Daoy (cell line): ENCODE results near the gene EPS15. TPM values are rescaled to one million over a fixed set of nuclear protein-coding genes. Genes with fewer than 3 reads are reported as not detected.
A peak's percentile ranks its signal among the peaks of the same experiment; 100 is the strongest.
"Not testable (repeated sequence)": the region's sequence is repeated elsewhere in the genome, so short reads cannot be mapped to it uniquely, and the experiment has no call there.

Experiments
- DNase-seq: peaks from one replicate; pipeline ENCODE4 v3.0.0-alpha.2; 2015; ENCODE audit warnings: low read depth
- total RNA-seq: library from RNA; depleted of rRNA; stranded (reverse); fragments of >200 nt; shearing (Covaris generic); gene quantifications from 2 replicates; pipeline ENCODE4 v1.2.3, GENCODE V29; 2014

EPS15 gene
- total RNA-seq, 1 experiment from 2014 or later, result 33.4 TPM

DNA sequence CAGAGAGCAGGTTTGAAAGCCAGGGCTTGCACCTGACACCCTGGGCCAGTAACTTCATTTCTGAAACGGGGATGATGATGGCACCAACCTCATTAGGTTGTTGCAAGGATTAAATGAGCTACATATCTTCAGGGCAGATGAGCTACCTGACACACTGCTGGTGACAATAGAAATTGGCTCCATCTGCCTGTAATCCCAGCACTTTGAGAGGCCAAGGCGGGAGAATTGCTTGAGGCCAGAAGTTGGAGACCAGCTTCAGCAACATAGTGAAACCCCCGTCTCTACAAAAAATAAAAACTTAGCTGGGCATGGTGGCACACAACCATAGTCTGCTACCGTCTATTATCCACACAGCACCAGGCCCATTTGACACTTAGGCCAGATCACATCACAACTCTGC is 182.4 kb downstream of the EPS15 start:
- no peak for DNase-seq

GRCh38 chr1:51336004-51336403 is 183.1 kb downstream of the EPS15 start:
- DNase-seq, result no peak

DNA sequence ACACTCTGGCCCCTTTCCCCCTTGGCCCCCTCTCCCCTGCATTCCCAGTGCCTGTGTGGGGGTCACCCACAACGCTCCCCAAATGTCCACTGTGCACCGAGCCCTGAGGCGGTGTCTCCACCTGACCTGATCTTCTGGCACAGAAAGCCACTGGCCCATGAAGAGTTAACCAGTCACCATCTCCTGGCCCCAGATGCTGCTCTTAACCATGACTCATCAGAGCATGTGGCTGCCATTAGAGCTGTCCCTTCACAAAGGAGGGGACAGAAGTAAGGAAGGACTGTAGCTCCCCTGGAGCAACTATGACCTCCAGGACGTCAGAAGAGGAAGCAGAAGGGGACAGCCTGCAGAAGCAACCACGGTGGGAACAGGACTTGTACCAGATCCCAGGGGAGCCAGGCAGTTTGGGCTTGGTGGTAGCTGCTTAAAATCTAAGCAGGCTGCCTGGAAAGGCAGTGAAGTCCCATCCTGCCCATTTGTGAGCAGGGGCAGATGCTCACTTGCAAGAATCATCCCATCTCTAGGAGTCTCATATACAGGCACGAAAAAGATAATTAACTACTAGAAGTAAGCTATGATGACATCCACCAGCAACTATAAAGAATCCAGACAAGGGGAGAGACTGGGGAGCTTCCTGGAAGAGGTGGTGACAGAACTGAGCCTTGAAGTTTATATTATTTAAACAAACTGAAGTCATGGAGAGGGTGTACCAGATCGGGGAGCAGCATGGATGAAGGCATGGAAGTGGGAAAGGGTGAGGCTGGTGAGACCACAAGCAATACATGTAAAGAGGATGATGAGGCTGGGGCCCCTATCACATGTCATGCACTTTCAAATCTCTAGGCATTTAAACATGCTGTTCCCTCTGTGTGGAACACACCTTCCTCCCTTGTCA is 187.6 kb downstream of the EPS15 start:
- peak; percentile 57 for DNase-seq

- DNase-seq, result no peak
These were observed 188.5 kb downstream of the EPS15 start, which contains the start of gene TTC39A for GRCh38 chr1:51330331-51331201. Gene TTC39A (minus strand): TSS chr1:51330562. CDS start chr1:51330477, 85 bp downstream.

GRCh38 chr1:51329443-51330325 is 189.4 kb downstream of the EPS15 start:
- no peak for DNase-seq

GRCh38 chr1:51328926-51329325 is 190.1 kb downstream of the EPS15 start:
- no peak for DNase-seq

GRCh38 chr1:51328279-51328678 is 190.8 kb downstream of the EPS15 start:
- DNase-seq, result no peak

GRCh38 chr1:51327386-51327785 is 191.7 kb downstream of the EPS15 start:
- no peak for DNase-seq

GRCh38 chr1:51326839-51327238 is 192.2 kb downstream of the EPS15 start:
- DNase-seq, result no peak

GRCh38 chr1:51325878-51326755 is 192.9 kb downstream of the EPS15 start:
- DNase-seq, result no peak

DNA sequence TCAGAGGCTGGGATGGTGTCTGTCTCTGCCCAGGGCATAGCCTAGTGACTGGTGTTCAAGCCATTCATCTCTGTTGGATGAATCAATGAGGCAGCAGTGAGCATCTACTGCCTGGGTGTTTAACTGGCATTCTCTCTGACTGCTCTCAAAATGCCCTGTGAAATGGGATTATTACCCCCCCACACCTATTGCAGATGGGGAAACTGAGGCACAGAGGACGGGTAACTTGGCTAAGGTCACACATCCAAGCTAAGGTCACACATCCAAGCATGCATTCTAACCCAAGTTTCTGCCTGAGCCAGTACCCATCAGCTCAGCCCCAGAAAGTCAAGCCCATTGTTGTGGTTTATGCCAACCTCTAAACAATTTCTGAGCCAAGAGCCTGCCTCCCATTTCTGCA is 193.7 kb downstream of the EPS15 start:
- no peak for DNase-seq

- DNase-seq, result not testable (repeated sequence)
These were observed 194.1 kb downstream of the EPS15 start for GRCh38 chr1:51325011-51325385.

DNA sequence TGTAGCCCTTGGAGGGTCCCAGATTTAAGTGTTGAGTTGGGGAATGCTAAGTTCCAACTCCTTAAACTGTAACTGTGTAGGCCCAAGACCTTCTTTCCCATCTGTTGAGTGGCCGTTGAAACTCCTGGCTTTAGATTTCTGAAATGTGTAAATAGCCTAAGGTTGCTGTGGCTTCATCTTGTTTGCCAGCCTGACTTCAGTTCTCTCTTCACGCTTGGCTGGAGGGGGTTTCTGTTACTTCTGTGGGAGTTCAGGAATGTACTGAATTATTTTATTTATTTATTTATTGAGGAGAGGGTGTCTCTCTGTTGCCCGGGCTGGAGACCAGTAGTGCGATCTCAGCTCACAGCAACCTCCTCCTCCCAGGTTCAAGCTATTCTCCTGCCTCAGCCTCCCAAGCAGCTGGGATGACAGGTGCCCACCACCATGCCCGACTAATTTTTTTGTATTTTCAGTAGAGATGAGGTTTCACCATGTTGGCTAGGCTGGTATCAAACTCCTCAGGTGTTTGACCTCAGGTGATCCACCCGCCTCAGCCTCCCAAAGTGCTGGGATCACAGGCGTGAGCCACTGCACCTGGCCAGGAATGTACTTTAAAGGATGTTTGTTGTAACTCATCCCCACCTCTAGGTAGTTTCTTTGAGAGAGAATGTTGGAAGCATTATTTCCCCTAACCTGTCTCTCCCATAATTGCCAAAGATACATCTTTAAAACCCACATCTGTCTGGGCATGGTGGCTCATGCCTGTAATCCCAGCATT is 194.6 kb downstream of the EPS15 start:
- no peak for DNase-seq

DNA sequence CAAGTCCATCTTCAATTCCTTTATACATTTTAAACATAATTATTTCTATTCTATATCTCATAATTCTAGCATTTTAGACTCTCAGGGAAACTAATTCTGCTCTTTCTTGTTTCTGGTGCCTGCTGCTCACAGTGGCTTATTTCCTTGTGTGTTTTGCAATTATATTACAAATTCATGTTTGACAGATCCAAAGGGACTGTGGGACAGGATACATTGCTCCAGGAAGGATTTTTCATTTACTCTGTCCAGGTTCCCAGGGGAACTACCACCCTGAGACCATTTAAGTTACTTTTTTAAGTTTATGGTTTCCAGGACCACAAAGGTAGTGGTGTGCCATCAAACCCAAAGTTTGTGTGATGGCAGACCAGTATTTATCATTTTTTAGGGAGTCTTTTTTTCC is 195.3 kb downstream of the EPS15 start:
- DNase-seq, result no peak

DNA sequence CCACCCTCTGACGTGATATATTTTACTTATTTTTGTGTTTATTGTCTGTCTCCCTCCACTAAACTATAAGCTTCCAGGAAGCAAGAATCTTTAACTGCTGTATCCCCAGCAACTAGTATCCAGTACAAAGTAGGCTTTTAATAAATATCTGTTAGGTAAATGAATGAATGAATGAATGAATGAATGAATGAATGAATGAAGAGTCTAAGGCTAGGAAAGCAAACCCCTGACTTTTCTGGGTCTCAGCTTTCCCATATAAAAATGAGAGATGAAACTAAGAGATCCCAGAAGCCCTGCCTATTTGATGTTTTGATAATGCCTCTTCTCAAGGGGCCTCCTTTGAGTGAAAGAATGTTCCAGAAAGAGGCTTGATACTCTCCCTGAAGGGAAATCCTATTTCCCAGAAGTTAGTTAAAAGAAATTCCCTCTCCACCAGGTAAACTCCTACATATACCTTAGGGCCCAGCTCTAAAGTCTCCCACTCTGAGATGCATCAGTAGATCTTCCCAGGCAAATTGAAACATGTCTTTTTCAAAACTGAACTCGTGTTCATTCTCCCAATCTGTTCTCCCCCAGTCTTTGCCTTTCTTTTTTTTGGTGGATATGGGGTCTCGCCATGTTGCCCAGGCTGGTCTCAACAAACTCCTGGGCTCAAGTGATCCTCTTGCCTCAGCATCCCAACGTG is 196.5 kb downstream of the EPS15 start:
- DNase-seq, result no peak

DNA sequence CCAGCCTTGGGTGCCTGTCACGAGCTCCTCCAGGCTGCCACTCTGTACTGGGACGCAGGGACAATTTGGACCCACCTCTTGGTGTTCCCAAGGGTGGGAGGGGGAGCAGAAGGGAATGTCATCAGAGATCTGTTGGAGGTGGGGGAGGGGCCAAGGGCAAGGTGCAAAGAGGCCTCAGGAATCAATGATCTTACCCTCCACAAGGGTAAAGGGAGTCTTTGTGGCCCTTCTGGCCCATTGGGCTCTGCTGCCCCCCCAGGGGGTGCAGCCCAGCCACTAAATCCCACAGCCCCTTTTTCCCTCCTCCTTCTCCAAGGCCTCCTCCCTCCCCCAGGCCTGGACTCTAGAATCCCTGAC is 197.2 kb downstream of the EPS15 start:
- no peak for DNase-seq

DNA sequence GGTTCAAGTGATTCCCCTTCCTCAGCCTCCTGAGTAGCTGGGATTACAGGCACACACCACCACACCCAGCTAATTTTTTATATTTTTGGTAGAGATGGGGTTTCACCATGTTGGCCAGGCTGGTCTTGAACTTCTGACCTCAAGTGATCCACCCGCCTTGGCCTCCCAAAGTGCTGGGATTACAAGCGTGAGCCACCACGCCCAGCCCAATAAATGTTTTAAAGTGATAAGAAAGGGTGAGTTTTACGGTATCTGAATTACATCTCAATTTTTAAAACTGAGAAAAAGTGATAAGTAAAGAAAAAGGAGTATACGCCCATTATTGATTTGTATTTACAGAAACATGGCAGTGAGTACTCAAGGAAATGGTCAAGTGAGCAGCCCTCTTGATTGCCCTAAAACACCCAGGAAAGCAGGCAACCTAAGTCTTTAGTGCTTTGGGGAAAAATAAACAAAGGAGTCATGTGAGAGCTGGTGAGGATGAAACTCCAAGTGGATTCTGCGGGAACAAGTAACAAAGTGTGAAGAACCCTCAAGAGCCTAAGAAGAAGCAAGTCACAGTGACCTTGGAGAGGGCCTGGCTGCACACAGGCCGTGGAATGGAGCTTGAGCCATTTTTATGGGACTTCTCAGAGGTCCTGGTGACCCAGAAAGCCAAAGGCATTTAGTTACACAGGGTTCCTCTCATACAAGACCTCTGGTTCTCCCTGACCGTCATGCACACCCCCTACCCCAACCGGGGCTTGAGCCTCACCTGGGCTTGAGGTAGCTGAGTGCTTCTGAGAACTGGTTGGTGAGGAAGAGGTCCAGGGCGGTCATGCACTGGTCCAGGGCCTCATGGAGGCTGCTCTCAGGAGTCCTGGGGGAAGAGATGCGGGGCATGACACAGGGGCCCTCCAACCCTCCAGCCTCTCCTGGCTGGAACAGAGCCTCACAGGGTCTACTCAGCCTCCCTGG is 197.8 kb downstream of the EPS15 start:
- DNase-seq, result no peak

DNA sequence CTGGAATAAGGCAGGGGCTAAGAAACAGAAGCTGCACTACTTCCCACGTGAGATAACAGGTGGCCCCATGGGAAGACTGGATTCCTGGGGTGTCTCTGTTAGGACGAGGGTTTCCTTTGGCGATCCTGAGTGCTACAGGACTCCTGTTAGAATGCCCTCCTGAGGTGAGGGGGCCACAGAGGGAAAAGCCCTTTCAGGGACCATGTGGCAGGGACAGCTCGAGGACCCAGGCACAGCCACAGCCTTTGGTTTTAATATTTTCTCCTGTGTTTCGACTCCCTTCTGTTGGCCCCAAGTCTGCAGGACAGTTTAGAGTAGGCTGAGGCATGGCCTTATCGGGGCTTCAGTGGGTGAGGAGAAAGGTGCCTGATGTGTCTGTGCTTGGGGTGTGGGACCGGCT is 201.3 kb downstream of the EPS15 start:
- DNase-seq, result no peak

GRCh38 chr1:51316846-51317120 is 202.3 kb downstream of the EPS15 start:
- DNase-seq, result no peak
